ENCODE measurements around the gene SLC15A3. TPM values are rescaled to one million over a fixed set of nuclear protein-coding genes. Genes with fewer than 3 reads are reported as not detected.
A peak's percentile ranks its signal among the peaks of the same experiment; 100 is the strongest.

SLC15A3 gene
- total RNA-seq, 2 experiments from 2014 or later = 10.5 to 11.9 TPM

GRCh38 chr11:60912851-60913528 lies 39.0 kb downstream of the SLC15A3 start:
- peaks cover 4% of the 10 kb centered on the region for H3K36me3 ChIP-seq (ENCODE audit: insufficient read depth, low read length)
- intact Hi-C loops (cut with DNase I, micrococcal nuclease) = loop anchor here (2.0 to 5.0 kb wide), 2 partner anchors 216 to 419 kb away; partner anchors contain the start of genes DDB1 (in 1 of the 2) and TKFC (in 1 of the 2)
- peaks cover 64% of the 10 kb centered on the region for H3K4me1 ChIP-seq (ENCODE audit: insufficient read depth, low read length)
- peak overlapping the region; percentile 97 to 98 for H3K27ac ChIP-seq (ENCODE audit: low read depth in 1 of 2, low read length in 2 of 2)
- TF ChIP-seq CTCF (IDR thresholded peaks at IDR 0.05) = no peak
- ATAC-seq (ENCODE audit: poor library complexity) (no peak), DNase-seq (peak in 1 of 14 experiments; percentile 37)
- no peaks in the 10 kb centered on the region for H3K27me3 ChIP-seq (ENCODE audit: control insufficient read depth in 1 of 2, insufficient read depth in 2 of 2, low read length in 2 of 2)
- peak overlapping the region; percentile 71 for H3K4me3 Mint-ChIP-seq
- ChIA-PET POLR2A (interaction anchor here (0.6 to 4.7 kb wide), 27 partner anchors 7 to 517 kb away, joined by 3 to 43 read pairs (median 4); partner anchors contain the start of genes CPSF7, PRPF19, SDHAF2 and TMEM132A), CTCF (interaction anchor here (1.2 to 3.6 kb wide), 4 partner anchors 14 to 82 kb away, joined by 3 to 25 read pairs (median 8); no protein-coding TSS in a partner anchor)
- H3K27ac Mint-ChIP-seq = peak overlapping the region; percentile 87
- H3K36me3 Mint-ChIP-seq (ENCODE audit: low read depth) = peaks cover 22% of the 10 kb centered on the region
- H3K9me3 ChIP-seq (ENCODE audit: control insufficient read depth in 1 of 2, insufficient read depth in 1 of 2, low read length in 2 of 2) = no peaks in the 10 kb centered on the region
- no peaks in the 10 kb centered on the region for H3K27me3 Mint-ChIP-seq
- peak overlapping the region; percentile 95 for H3K4me3 ChIP-seq (ENCODE audit: low read length)
- no peaks in the 10 kb centered on the region for H3K9me3 Mint-ChIP-seq
- peaks cover 62% of the 10 kb centered on the region for H3K4me1 Mint-ChIP-seq (ENCODE audit: low read depth)

GRCh38 chr11:60912223-60912850 lies 39.6 kb downstream of the SLC15A3 start:
- peak; percentile 55 for ATAC-seq (ENCODE audit: poor library complexity)
- Histone ChIP-seq H3K27ac (ENCODE audit: low read depth in 1 of 2, low read length in 2 of 2) (peak overlapping the region; percentile 33 to 97), H3K4me1 (ENCODE audit: insufficient read depth, low read length) (peaks cover 65% of the 10 kb centered on the region)

More at GRCh38 chr11:60912223-60912850, 39.6 kb downstream of the SLC15A3 start:
- Histone ChIP-seq H3K27me3 (ENCODE audit: control insufficient read depth in 1 of 2, insufficient read depth in 2 of 2, low read length in 2 of 2) (no peaks in the 10 kb centered on the region), H3K36me3 (ENCODE audit: insufficient read depth, low read length) (no peaks in the 10 kb centered on the region), H3K4me3 (ENCODE audit: low read length) (peak overlapping the region; percentile 17), H3K9me3 (ENCODE audit: control insufficient read depth in 1 of 2, insufficient read depth in 1 of 2, low read length in 2 of 2) (no peaks in the 10 kb centered on the region)
- ChIA-PET POLR2A (interaction anchor here (0.6 to 4.7 kb wide), 14 partner anchors 7 to 517 kb away, joined by 3 to 43 read pairs (median 4); partner anchors contain the start of genes CPSF7, PRPF19, SDHAF2 and TMEM138), CTCF (interaction anchor here (1.2 to 2.1 kb wide), 2 partner anchors 13 to 81 kb away, joined by 3 to 5 read pairs; no protein-coding TSS in a partner anchor)
- Mint-ChIP-seq H3K27ac (peak overlapping the region; percentile 87), H3K4me3 (peak overlapping the region; percentile 71), H3K36me3 (ENCODE audit: low read depth) (peaks cover 22% of the 10 kb centered on the region), H3K4me1 (ENCODE audit: low read depth) (peaks cover 60% of the 10 kb centered on the region), H3K9me3 (no peaks in the 10 kb centered on the region), H3K27me3 (no peaks in the 10 kb centered on the region)
- TF ChIP-seq CTCF (IDR thresholded peaks at IDR 0.05) = no peak
- intact Hi-C loops (cut with DNase I, micrococcal nuclease) = loop anchor here (2.0 to 5.0 kb wide), 2 partner anchors 216 to 420 kb away; partner anchors contain the start of genes DDB1 (in 1 of the 2) and TKFC (in 1 of the 2)
- DNase-seq = peak in 6 of 14 experiments; percentile 36 to 78 (median 58)

Data from CD4-positive, alpha-beta T cell (primary cell).